Common myeloid progenitor, CD34-positive (primary cell): ENCODE results near the gene C17orf100.

Experiments used
- CTCF ChIA-PET: fragments of 350-600 bp; sonication (Branson Sonifier 250); formaldehyde crosslinking; loops from one replicate; lab custom pipeline; 2021; ENCODE audit warnings: antibody characterized with exemption; lab: Charles Lee
- POLR2A ChIA-PET: fragments of 350-600 bp; sonication (Branson Sonifier 250); formaldehyde crosslinking; loops from one replicate; lab custom pipeline; 2021; ENCODE audit warnings: antibody characterized with exemption; lab: Charles Lee
- DNase-seq, 3 donors: peaks; one replicate each; pipeline versions ENCODE4 v3.0.0 to v3.0.0-alpha.2; 2013
- H3K27ac ChIP-seq, 2 experiments: 1 replicate in 1 of 2; 2 replicates in 1 of 2; pipeline ENCODE4 v1.7.0; 2013; ENCODE audit warnings: inconsistent platforms in 2 of 2, low read length in 2 of 2, mild to moderate bottlenecking in 2 of 2, low read depth in 1 of 2, moderate library complexity in 1 of 2; ENCODE audit not compliant: severe bottlenecking in 2 of 2, insufficient read depth in 1 of 2, poor library complexity in 1 of 2
- H3K27me3 ChIP-seq, 5 experiments: replicated peaks in 2 of 5; 1 replicate in 3 of 5; 2 replicates in 2 of 5; pipeline versions ENCODE4 v1.6.1 to v1.7.0; 2013; ENCODE audit warnings: low read length in 4 of 5, mild to moderate bottlenecking in 2 of 5, moderate library complexity in 2 of 5, inconsistent platforms in 1 of 5; ENCODE audit not compliant: insufficient read depth in 5 of 5, control insufficient read depth in 4 of 5
- H3K36me3 ChIP-seq, 4 experiments: 1 replicate in 2 of 4; 2 replicates in 2 of 4; pipeline versions ENCODE4 v1.6.1 to v1.7.0; 2013; ENCODE audit warnings: low read length in 3 of 4, control low read depth in 1 of 4, mild to moderate bottlenecking in 1 of 4; ENCODE audit not compliant: control insufficient read depth in 4 of 4, insufficient read depth in 4 of 4
- H3K4me1 ChIP-seq, 4 experiments: 1 replicate in 3 of 4; 2 replicates in 1 of 4; pipeline versions ENCODE4 v1.6.1 to v1.7.1; 2013; ENCODE audit warnings: low read length in 3 of 4, mild to moderate bottlenecking in 3 of 4, control low read depth in 1 of 4, inconsistent platforms in 1 of 4, moderate library complexity in 1 of 4; ENCODE audit not compliant: control insufficient read depth in 4 of 4, insufficient read depth in 4 of 4; ENCODE audit errors: control extremely low read depth in 1 of 4
- H3K4me3 ChIP-seq, 7 experiments: 1 replicate in 4 of 7; 2 replicates in 3 of 7; pipeline versions ENCODE4 v1.5.1 to v1.7.0; 2013; ENCODE audit warnings: mild to moderate bottlenecking in 7 of 7, low read length in 6 of 7, moderate library complexity in 6 of 7, inconsistent platforms in 2 of 7, low read depth in 2 of 7, control low read depth in 1 of 7; ENCODE audit not compliant: insufficient read depth in 4 of 7, control insufficient read depth in 1 of 7; ENCODE audit errors: extremely low read depth in 1 of 7
- H3K9me3 ChIP-seq, 5 experiments: 1 replicate in 4 of 5; 2 replicates in 1 of 5; pipeline versions ENCODE4 v1.6.1 to v1.7.1; 2013; ENCODE audit warnings: low read length in 4 of 5, mild to moderate bottlenecking in 2 of 5, inconsistent platforms in 1 of 5, low read depth in 1 of 5, moderate library complexity in 1 of 5; ENCODE audit not compliant: control insufficient read depth in 4 of 5, insufficient read depth in 2 of 5; ENCODE audit errors: control extremely low read depth in 1 of 5
- WGBS: methylation state at CpG from one replicate; pipeline ENCODE4 v1.1.5; 2013; ENCODE audit not compliant: insufficient coverage; 5-methylcytosine and 5-hydroxymethylcytosine counted together

Gene C17orf100

GRCh38 chr17:6611231-6611630 is 40.3 kb upstream of the C17orf100 start:
- POLR2A ChIA-PET = interaction anchor here (0.7 kb wide), 1 partner anchor 405 kb away, joined by 5 read pairs; no protein-coding TSS in a partner anchor
- DNase-seq = no peak
- WGBS = 100% methylated on average over 2 of the region's 4 CpGs
- H3K36me3 ChIP-seq = peaks cover 20 to 67% (median 39%) of the 10 kb centered on the region in 4 experiments
- no peaks in the 10 kb centered on the region for H3K9me3 ChIP-seq
- CTCF ChIA-PET = no interaction called here
- H3K4me3 ChIP-seq = no peak overlapping the region
- H3K27ac ChIP-seq = no peak overlapping the region
- no peaks in the 10 kb centered on the region for H3K4me1 ChIP-seq
- no peaks in the 10 kb centered on the region for H3K27me3 ChIP-seq

DNA sequence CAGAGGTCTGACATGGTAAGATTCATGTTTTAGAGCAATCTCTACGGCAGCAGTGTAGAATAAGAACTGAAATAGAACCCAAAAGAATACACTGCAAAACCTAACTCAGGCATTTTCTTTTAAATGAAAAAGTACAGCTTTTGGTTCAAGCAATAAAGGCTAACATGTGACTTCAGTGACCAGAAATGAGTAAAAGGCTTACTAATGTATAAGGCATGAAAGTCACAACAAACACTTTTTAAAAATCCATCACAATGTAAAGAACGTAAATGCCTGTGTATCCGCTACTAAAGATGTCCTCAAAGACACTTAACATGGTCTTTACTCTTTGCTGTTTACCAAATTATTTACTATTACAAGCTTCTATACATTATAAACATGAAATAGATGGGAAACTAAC is 27.6 kb upstream of the C17orf100 start:
- no peak for DNase-seq
- no peaks in the 10 kb centered on the region for H3K4me1 ChIP-seq
- ChIA-PET CTCF (no interaction called here), POLR2A (no interaction called here)
- H3K27me3 ChIP-seq = no peaks in the 10 kb centered on the region
- H3K4me3 ChIP-seq = no peak overlapping the region
- no peaks in the 10 kb centered on the region for H3K9me3 ChIP-seq
- peaks cover 8 to 72% (median 29%) of the 10 kb centered on the region in 4 experiments for H3K36me3 ChIP-seq
- 100% methylated on average over 3 of the region's 3 CpGs for WGBS
- no peak overlapping the region for H3K27ac ChIP-seq

DNA sequence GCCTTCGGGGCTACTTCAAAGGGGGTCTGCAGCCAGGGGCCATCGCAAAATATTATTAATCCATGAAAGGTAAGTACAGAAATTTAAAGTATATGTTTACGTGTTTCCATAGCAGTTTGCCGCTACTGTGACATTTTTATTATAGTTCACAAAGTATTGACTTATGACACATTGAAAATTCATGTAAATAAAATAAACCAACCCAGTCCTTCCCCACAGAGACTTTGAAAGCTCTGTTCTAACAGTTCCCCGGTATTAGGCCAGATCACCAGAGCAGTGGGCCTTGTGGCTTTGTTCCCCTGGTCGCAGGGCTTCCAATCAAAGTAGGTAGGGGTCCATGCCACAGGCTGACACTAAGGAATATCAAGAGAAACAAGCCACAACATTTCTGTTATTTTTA is 24.9 kb upstream of the C17orf100 start:
- peaks cover 3 to 67% (median 24%) of the 10 kb centered on the region in 4 experiments for H3K36me3 ChIP-seq
- CTCF ChIA-PET = no interaction called here

GRCh38 chr17:6627019-6627418 is 24.5 kb upstream of the C17orf100 start:
- ChIA-PET POLR2A (interaction anchor here (0.6 kb wide), 1 partner anchor 695 kb away, joined by 3 read pairs; no protein-coding TSS in a partner anchor), CTCF (no interaction called here)
- Histone ChIP-seq H3K27me3 (no peaks in the 10 kb centered on the region), H3K9me3 (no peaks in the 10 kb centered on the region), H3K4me3 (no peak overlapping the region), H3K27ac (no peak overlapping the region), H3K4me1 (no peaks in the 10 kb centered on the region), H3K36me3 (peaks cover 2 to 64% (median 23%) of the 10 kb centered on the region in 4 experiments)
- WGBS = 100% methylated on average over 1 of the region's 1 CpG
- DNase-seq = no peak

More for the DNA sequence above, 24.9 kb upstream of the C17orf100 start:
- DNase-seq = no peak
- Histone ChIP-seq H3K4me1 (no peaks in the 10 kb centered on the region), H3K27ac (no peak overlapping the region), H3K27me3 (no peaks in the 10 kb centered on the region), H3K4me3 (no peak overlapping the region), H3K9me3 (no peaks in the 10 kb centered on the region)
- WGBS = 100% methylated on average over 1 of the region's 6 CpGs
- POLR2A ChIA-PET = no interaction called here

- H3K36me3 ChIP-seq = peaks cover 8 to 64% (median 26%) of the 10 kb centered on the region in 4 experiments
- POLR2A ChIA-PET = interaction anchor here (0.7 kb wide), 1 partner anchor 24 kb away, joined by 3 read pairs; no protein-coding TSS in a partner anchor
- H3K27ac ChIP-seq = no peak overlapping the region
- WGBS = no CpG with 5 or more reads among the region's 1 CpG
- H3K4me1 ChIP-seq = no peaks in the 10 kb centered on the region
- no peak overlapping the region for H3K4me3 ChIP-seq
- CTCF ChIA-PET = interaction anchor here (1.2 kb wide), 1 partner anchor 18 kb away, joined by 4 read pairs; no protein-coding TSS in a partner anchor
- no peak for DNase-seq
- H3K27me3 ChIP-seq = no peaks in the 10 kb centered on the region
- no peaks in the 10 kb centered on the region for H3K9me3 ChIP-seq
Observed at GRCh38 chr17:6630390-6630789, 21.2 kb upstream of the C17orf100 start.

DNA sequence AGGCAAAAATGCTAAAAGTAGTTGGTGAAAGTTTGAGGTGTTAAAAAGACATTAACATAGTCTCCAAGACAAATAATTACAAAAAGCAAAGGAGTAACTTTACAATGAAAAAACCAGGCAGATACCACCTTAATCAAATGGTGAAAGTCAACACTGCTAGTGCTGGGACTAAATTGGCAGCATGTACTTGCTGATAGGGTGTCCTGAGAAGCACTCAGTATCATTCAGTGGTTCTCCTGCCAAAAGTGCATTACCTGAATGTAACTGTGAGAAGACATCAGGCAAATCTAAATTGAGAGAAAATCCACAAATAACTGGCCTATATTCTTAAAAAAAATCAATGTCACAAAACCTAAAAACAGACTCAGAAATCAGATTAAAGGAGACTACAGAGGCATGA is 19.0 kb upstream of the C17orf100 start:
- H3K27me3 ChIP-seq = no peaks in the 10 kb centered on the region
- ChIA-PET CTCF (no interaction called here), POLR2A (no interaction called here)
- DNase-seq = no peak
- H3K4me1 ChIP-seq = no peaks in the 10 kb centered on the region
- H3K4me3 ChIP-seq = no peak overlapping the region
- H3K36me3 ChIP-seq = peaks cover 8 to 54% (median 22%) of the 10 kb centered on the region in 4 experiments
- H3K27ac ChIP-seq = no peak overlapping the region
- H3K9me3 ChIP-seq = no peaks in the 10 kb centered on the region

- ChIA-PET POLR2A (no interaction called here), CTCF (no interaction called here)
- no peaks in the 10 kb centered on the region for H3K27me3 ChIP-seq
- WGBS = no CpG with 5 or more reads among the region's 3 CpGs
- H3K4me3 ChIP-seq = no peak overlapping the region
- H3K9me3 ChIP-seq = no peaks in the 10 kb centered on the region
- H3K36me3 ChIP-seq = peaks cover 8 to 46% (median 18%) of the 10 kb centered on the region in 4 experiments
- H3K27ac ChIP-seq = no peak overlapping the region
- peaks cover 0 to 7% (median 6%) of the 10 kb centered on the region in 4 experiments for H3K4me1 ChIP-seq
- no peak for DNase-seq
Observed at GRCh38 chr17:6633263-6633662, 18.3 kb upstream of the C17orf100 start.
